GM23338 (cell line): ENCODE results near the gene LDLR. TPM values are rescaled to one million over a fixed set of nuclear protein-coding genes. Genes with fewer than 3 reads are reported as not detected.

Experiments
- ATAC-seq: fragments of 200-7000 bp; cut with Tn5 transposase; 3 replicates; pipeline ENCODE4 v1.9.1; 2020
- DNase-seq: peaks from one replicate; pipeline ENCODE4 v3.0.0-alpha.2; 2015; ENCODE audit warnings: low spot score
- H2AFZ ChIP-seq: fragments of 200-600 bp; sonication (generic); 2 replicates; pipeline ENCODE4 v1.8.0; 2016; ENCODE audit warnings: antibody characterized with exemption, mild to moderate bottlenecking, moderate library complexity
- H3F3A ChIP-seq: fragments of 200-600 bp; sonication (generic); replicated peaks from 2 replicates; pipeline ENCODE4 v1.8.0; 2017; ENCODE audit warnings: antibody characterized with exemption, mixed run types, low read depth
- H3K27ac ChIP-seq: fragments of 200-600 bp; sonication (generic); 2 replicates; pipeline ENCODE4 v1.6.1; 2016; ENCODE audit warnings: low read depth
- H3K27me3 ChIP-seq: fragments of 200-600 bp; sonication (generic); 2 replicates; pipeline ENCODE4 v1.8.0; 2016; ENCODE audit warnings: mild to moderate bottlenecking, mixed run types, moderate library complexity; ENCODE audit not compliant: insufficient read depth
- H3K36me3 ChIP-seq: fragments of 200-600 bp; sonication (generic); 2 replicates; pipeline ENCODE4 v1.8.0; 2016; ENCODE audit warnings: mild to moderate bottlenecking; ENCODE audit not compliant: insufficient read depth
- H3K4me1 ChIP-seq: fragments of 200-600 bp; sonication (generic); 2 replicates; pipeline ENCODE4 v1.8.0; 2016; ENCODE audit warnings: mild to moderate bottlenecking, moderate library complexity; ENCODE audit not compliant: insufficient read depth
- H3K4me2 ChIP-seq: fragments of 200-600 bp; sonication (generic); 2 replicates; pipeline ENCODE4 v1.7.1; 2017; ENCODE audit warnings: mixed run types
- H3K4me3 ChIP-seq: fragments of 200-600 bp; sonication (generic); 2 replicates; pipeline ENCODE4 v1.6.1; 2016; ENCODE audit warnings: mixed run types
- H3K79me2 ChIP-seq: fragments of 200-600 bp; sonication (generic); replicated peaks from 2 replicates; pipeline ENCODE4 v1.8.0; 2017; ENCODE audit warnings: mild to moderate bottlenecking; ENCODE audit not compliant: insufficient read depth
- H3K9me2 ChIP-seq: fragments of 200-600 bp; sonication (generic); 2 replicates; pipeline ENCODE4 v1.8.0; 2017; ENCODE audit not compliant: insufficient read depth
- H4K20me1 ChIP-seq: fragments of 200-600 bp; sonication (generic); replicated peaks from 2 replicates; pipeline ENCODE4 v1.8.0; 2017; ENCODE audit warnings: mild to moderate bottlenecking; ENCODE audit not compliant: insufficient read depth
- H3K27ac Mint-ChIP-seq: 2 replicates; pipeline ENCODE4 v1.8.0; 2020; ENCODE audit warnings: inconsistent platforms, mild to moderate bottlenecking, moderate library complexity, mixed read lengths
- H3K27me3 Mint-ChIP-seq: 3 replicates; pipeline ENCODE4 v1.8.0; 2022; ENCODE audit warnings: low read depth, mild to moderate bottlenecking, moderate library complexity, mixed read lengths, inconsistent platforms; ENCODE audit not compliant: insufficient read depth, poor library complexity
- H3K36me3 Mint-ChIP-seq: 3 replicates; pipeline ENCODE4 v1.8.0; 2021; ENCODE audit warnings: low read depth, mild to moderate bottlenecking, inconsistent platforms, moderate library complexity, mixed read lengths
- H3K4me1 Mint-ChIP-seq: 3 replicates; pipeline ENCODE4 v1.8.0; 2020; ENCODE audit warnings: mild to moderate bottlenecking, inconsistent platforms, mixed read lengths
- H3K4me3 Mint-ChIP-seq: 3 replicates; pipeline ENCODE4 v1.8.0; 2021; ENCODE audit warnings: moderate library complexity, mild to moderate bottlenecking, inconsistent platforms, mixed read lengths
- H3K9me3 Mint-ChIP-seq: 3 replicates; pipeline ENCODE4 v1.8.0; 2020; ENCODE audit warnings: moderate library complexity, mild to moderate bottlenecking, inconsistent platforms, mixed read lengths
- CREB1 ChIP-seq: fragments of 250-450 bp; sonication (Bioruptor Pico); IDR thresholded peaks from 2 replicates; pipeline ENCODE4 v1.5.0; 2020; ENCODE audit warnings: low read depth, mild to moderate bottlenecking, moderate library complexity
- EZH2 ChIP-seq: fragments of 200-600 bp; sonication (generic); IDR thresholded peaks from one replicate; pipeline ENCODE4 v1.8.0; 2017; ENCODE audit warnings: antibody characterized with exemption, mild to moderate bottlenecking, low read depth; ENCODE audit not compliant: unreplicated experiment
- EZH2phosphoT487 ChIP-seq: fragments of 200-600 bp; sonication (generic); IDR thresholded peaks from one replicate; pipeline ENCODE4 v1.8.1; 2018; ENCODE audit warnings: antibody characterized with exemption; ENCODE audit not compliant: unreplicated experiment
- NANOG ChIP-seq: IDR thresholded peaks from 2 replicates; pipeline ENCODE4 v1.6.1; 2016; ENCODE audit warnings: antibody characterized with exemption, borderline replicate concordance
- POLR2AphosphoS5 ChIP-seq: IDR thresholded peaks from 2 replicates; pipeline ENCODE4 v1.6.1; 2016; ENCODE audit warnings: antibody characterized with exemption, low read depth
- STAT1 ChIP-seq: IDR thresholded peaks from one replicate; pipeline ENCODE4 v1.6.1; 2016; ENCODE audit warnings: antibody characterized with exemption; ENCODE audit not compliant: unreplicated experiment
- ZNF331 ChIP-seq: fragments of 250-450 bp; sonication (Bioruptor Pico); IDR thresholded peaks from 2 replicates; pipeline ENCODE4 v1.5.0; 2020; ENCODE audit warnings: low read depth, mild to moderate bottlenecking, moderate library complexity
- polyA plus RNA-seq: library from polyadenylated mRNA; unstranded; fragments of >200 nt; fragmentation: Nextera tagmentation; extraction: Ambion mirVana; gene quantifications from 2 replicates; pipeline ENCODE4 v1.2.1, GENCODE V29; 2016
- total RNA-seq: library from RNA; depleted of rRNA; stranded (reverse); fragments of >200 nt; shearing (Covaris generic); gene quantifications from 2 replicates; pipeline ENCODE4 v1.2.3, GENCODE V29; 2014
- TF ChIP-seq, protein P1 (sequence below): IDR thresholded peaks from 2 replicates; pipeline ENCODE4 v1.6.1; 2016; ENCODE audit warnings: antibody characterized with exemption
- TF ChIP-seq, protein P2 (sequence below), 2 experiments: fragments of 200-600 bp in 1 of 2; sonication (generic) in 1 of 2; conservative IDR thresholded peaks; 2 replicates each; pipeline versions ENCODE4 v1.5.1 to v1.6.1; 2016 to 2017; ENCODE audit warnings: antibody characterized with exemption in 2 of 2, low read depth in 2 of 2, mild to moderate bottlenecking in 2 of 2, moderate library complexity in 1 of 2
- TF ChIP-seq, protein P3 (sequence below): IDR thresholded peaks from one replicate; pipeline ENCODE4 v1.6.1; 2018; ENCODE audit warnings: antibody characterized with exemption; ENCODE audit not compliant: unreplicated experiment
- TF ChIP-seq, protein P4 (sequence below): fragments of 250-450 bp; sonication (Bioruptor Pico); IDR thresholded peaks from 2 replicates; pipeline ENCODE4 v1.5.0; 2020; ENCODE audit warnings: mild to moderate bottlenecking, moderate library complexity

The LDLR gene
- total and polyA plus RNA-seq, 2 experiments from 2014 or later: 57.6 to 180 TPM

DNA sequence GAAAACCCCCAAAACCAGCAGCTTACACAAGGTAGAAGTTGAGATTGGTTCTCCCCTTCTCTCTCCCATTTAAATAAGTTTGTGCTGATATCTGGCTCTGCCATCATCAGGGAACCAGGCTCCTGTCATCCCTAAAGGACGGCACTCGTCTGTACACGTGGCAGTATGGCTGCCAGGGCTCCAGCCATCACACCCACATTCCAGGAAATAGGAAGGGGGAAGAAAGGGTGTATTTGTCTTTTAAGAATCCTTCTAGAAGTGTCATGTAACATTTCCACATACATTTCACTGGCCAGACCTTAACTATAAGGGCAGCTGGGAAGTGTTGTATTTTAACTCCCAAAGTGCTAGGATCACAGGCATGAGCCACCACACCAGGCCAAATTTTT lies 56.3 kb downstream of the LDLR start (continued):
- TF ChIP-seq, protein P1, sequence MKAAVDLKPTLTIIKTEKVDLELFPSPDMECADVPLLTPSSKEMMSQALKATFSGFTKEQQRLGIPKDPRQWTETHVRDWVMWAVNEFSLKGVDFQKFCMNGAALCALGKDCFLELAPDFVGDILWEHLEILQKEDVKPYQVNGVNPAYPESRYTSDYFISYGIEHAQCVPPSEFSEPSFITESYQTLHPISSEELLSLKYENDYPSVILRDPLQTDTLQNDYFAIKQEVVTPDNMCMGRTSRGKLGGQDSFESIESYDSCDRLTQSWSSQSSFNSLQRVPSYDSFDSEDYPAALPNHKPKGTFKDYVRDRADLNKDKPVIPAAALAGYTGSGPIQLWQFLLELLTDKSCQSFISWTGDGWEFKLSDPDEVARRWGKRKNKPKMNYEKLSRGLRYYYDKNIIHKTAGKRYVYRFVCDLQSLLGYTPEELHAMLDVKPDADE: no peak
- no peak for TF ChIP-seq POLR2AphosphoS5
- no peak for TF ChIP-seq CREB1
- TF ChIP-seq STAT1: no peak
- TF ChIP-seq EZH2phosphoT487: no peak
- TF ChIP-seq EZH2: no peak
- TF ChIP-seq, protein P2, sequence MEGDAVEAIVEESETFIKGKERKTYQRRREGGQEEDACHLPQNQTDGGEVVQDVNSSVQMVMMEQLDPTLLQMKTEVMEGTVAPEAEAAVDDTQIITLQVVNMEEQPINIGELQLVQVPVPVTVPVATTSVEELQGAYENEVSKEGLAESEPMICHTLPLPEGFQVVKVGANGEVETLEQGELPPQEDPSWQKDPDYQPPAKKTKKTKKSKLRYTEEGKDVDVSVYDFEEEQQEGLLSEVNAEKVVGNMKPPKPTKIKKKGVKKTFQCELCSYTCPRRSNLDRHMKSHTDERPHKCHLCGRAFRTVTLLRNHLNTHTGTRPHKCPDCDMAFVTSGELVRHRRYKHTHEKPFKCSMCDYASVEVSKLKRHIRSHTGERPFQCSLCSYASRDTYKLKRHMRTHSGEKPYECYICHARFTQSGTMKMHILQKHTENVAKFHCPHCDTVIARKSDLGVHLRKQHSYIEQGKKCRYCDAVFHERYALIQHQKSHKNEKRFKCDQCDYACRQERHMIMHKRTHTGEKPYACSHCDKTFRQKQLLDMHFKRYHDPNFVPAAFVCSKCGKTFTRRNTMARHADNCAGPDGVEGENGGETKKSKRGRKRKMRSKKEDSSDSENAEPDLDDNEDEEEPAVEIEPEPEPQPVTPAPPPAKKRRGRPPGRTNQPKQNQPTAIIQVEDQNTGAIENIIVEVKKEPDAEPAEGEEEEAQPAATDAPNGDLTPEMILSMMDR (conservative IDR thresholded peaks at IDR 0.05; ENCODE audit: low read depth in 2 of 2): no peak
- no peak for TF ChIP-seq ZNF331 (CRISPR knock-in tag)
- TF ChIP-seq NANOG: no peak

DNA sequence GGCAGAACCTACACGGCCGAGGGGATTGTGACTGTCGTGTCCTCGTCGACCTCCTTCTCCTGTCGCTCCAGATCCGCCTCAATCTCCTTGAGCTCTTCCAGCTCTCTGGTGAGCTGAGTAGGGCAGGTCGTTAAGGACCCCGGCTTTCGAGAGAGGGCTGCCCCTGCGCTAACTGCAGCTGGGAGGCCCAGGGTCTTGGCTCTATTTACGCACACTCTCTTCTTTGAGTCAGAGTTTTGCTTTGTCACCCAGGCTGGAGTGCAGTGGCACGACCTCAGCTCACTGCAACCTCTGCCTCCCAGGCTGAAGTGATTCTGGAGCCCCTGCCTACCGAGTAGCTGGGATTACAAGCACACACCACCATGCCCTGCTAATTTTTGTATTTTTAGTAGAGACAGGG lies 58.7 kb downstream of the LDLR start:
- Histone ChIP-seq H3K36me3 (peaks cover 14% of the 10 kb centered on the region), H2AFZ (no peak overlapping the region), H3K4me2 (no peak overlapping the region), H3K79me2 (peaks cover 15% of the 10 kb centered on the region), H3K9me2 (no peaks in the 10 kb centered on the region), H3F3A (peaks cover 23% of the 10 kb centered on the region), H3K4me1 (peaks cover 11% of the 10 kb centered on the region), H3K27me3 (no peaks in the 10 kb centered on the region), H3K4me3 (no peak overlapping the region), H3K27ac (no peak overlapping the region), H4K20me1 (peaks cover 3% of the 10 kb centered on the region)
- Mint-ChIP-seq H3K27ac (no peak overlapping the region), H3K9me3 (no peaks in the 10 kb centered on the region), H3K4me3 (no peak overlapping the region), H3K27me3 (peaks cover 1% of the 10 kb centered on the region), H3K36me3 (peaks cover 58% of the 10 kb centered on the region), H3K4me1 (peaks cover 9% of the 10 kb centered on the region)
- no peak for DNase-seq
- ATAC-seq: no peak
- TF ChIP-seq, protein P3, sequence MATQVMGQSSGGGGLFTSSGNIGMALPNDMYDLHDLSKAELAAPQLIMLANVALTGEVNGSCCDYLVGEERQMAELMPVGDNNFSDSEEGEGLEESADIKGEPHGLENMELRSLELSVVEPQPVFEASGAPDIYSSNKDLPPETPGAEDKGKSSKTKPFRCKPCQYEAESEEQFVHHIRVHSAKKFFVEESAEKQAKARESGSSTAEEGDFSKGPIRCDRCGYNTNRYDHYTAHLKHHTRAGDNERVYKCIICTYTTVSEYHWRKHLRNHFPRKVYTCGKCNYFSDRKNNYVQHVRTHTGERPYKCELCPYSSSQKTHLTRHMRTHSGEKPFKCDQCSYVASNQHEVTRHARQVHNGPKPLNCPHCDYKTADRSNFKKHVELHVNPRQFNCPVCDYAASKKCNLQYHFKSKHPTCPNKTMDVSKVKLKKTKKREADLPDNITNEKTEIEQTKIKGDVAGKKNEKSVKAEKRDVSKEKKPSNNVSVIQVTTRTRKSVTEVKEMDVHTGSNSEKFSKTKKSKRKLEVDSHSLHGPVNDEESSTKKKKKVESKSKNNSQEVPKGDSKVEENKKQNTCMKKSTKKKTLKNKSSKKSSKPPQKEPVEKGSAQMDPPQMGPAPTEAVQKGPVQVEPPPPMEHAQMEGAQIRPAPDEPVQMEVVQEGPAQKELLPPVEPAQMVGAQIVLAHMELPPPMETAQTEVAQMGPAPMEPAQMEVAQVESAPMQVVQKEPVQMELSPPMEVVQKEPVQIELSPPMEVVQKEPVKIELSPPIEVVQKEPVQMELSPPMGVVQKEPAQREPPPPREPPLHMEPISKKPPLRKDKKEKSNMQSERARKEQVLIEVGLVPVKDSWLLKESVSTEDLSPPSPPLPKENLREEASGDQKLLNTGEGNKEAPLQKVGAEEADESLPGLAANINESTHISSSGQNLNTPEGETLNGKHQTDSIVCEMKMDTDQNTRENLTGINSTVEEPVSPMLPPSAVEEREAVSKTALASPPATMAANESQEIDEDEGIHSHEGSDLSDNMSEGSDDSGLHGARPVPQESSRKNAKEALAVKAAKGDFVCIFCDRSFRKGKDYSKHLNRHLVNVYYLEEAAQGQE: no peak
- TF ChIP-seq ZNF331 (CRISPR knock-in tag) (no peak), EZH2phosphoT487 (no peak), CREB1 (no peak), EZH2 (no peak), NANOG (no peak), POLR2AphosphoS5 (no peak)
- TF ChIP-seq, protein P4, sequence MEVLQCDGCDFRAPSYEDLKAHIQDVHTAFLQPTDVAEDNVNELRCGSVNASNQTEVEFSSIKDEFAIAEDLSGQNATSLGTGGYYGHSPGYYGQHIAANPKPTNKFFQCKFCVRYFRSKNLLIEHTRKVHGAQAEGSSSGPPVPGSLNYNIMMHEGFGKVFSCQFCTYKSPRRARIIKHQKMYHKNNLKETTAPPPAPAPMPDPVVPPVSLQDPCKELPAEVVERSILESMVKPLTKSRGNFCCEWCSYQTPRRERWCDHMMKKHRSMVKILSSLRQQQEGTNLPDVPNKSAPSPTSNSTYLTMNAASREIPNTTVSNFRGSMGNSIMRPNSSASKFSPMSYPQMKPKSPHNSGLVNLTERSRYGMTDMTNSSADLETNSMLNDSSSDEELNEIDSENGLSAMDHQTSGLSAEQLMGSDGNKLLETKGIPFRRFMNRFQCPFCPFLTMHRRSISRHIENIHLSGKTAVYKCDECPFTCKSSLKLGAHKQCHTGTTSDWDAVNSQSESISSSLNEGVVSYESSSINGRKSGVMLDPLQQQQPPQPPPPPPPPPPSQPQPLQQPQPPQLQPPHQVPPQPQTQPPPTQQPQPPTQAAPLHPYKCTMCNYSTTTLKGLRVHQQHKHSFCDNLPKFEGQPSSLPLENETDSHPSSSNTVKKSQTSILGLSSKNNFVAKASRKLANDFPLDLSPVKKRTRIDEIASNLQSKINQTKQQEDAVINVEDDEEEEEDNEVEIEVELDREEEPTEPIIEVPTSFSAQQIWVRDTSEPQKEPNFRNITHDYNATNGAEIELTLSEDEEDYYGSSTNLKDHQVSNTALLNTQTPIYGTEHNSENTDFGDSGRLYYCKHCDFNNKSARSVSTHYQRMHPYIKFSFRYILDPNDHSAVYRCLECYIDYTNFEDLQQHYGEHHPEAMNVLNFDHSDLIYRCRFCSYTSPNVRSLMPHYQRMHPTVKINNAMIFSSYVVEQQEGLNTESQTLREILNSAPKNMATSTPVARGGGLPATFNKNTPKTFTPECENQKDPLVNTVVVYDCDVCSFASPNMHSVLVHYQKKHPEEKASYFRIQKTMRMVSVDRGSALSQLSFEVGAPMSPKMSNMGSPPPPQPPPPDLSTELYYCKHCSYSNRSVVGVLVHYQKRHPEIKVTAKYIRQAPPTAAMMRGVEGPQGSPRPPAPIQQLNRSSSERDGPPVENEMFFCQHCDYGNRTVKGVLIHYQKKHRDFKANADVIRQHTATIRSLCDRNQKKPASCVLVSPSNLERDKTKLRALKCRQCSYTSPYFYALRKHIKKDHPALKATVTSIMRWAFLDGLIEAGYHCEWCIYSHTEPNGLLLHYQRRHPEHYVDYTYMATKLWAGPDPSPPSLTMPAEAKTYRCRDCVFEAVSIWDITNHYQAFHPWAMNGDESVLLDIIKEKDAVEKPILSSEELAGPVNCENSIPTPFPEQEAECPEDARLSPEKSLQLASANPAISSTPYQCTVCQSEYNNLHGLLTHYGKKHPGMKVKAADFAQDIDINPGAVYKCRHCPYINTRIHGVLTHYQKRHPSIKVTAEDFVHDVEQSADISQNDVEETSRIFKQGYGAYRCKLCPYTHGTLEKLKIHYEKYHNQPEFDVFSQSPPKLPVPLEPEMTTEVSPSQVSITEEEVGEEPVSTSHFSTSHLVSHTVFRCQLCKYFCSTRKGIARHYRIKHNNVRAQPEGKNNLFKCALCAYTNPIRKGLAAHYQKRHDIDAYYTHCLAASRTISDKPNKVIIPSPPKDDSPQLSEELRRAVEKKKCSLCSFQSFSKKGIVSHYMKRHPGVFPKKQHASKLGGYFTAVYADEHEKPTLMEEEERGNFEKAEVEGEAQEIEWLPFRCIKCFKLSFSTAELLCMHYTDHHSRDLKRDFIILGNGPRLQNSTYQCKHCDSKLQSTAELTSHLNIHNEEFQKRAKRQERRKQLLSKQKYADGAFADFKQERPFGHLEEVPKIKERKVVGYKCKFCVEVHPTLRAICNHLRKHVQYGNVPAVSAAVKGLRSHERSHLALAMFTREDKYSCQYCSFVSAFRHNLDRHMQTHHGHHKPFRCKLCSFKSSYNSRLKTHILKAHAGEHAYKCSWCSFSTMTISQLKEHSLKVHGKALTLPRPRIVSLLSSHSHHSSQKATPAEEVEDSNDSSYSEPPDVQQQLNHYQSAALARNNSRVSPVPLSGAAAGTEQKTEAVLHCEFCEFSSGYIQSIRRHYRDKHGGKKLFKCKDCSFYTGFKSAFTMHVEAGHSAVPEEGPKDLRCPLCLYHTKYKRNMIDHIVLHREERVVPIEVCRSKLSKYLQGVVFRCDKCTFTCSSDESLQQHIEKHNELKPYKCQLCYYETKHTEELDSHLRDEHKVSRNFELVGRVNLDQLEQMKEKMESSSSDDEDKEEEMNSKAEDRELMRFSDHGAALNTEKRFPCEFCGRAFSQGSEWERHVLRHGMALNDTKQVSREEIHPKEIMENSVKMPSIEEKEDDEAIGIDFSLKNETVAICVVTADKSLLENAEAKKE (CRISPR knock-in tag): no peak
